ENCODE data around the gene EOMES. TPM values are rescaled to one million over a fixed set of nuclear protein-coding genes. Genes with fewer than 3 reads are reported as not detected.

Gene EOMES
- total and polyA plus RNA-seq, 2 experiments from 2014 or later, result 0.10 TPM

DNA sequence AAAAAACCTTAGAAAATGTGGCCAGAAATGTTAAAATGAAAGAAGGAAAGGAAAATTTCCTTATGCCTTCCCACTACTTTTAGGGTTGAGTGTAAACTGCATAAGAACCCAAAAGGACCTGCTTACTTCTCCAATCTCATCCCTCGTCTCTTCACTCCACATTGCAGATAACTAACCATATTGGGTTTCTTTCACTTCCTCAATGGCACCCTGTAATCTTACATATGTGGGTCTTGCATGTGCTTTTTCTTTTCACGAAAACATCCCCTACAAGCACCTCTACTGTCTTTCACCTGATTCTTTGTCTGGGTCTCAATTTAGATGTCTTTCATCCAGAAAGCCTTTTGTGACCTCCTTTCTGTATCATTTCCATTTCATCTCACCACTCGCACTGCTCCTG, 23.1 kb downstream of the EOMES start:
- Histone ChIP-seq H4K20me1 (replicated peaks; ENCODE audit: insufficient read depth) (no peaks in the 10 kb centered on the region), H3K4me1 (ENCODE audit: insufficient read depth) (no peaks in the 10 kb centered on the region), H3K4me2 (no peak overlapping the region), H3F3A (replicated peaks; ENCODE audit: low read depth) (no peaks in the 10 kb centered on the region), H3K9me2 (ENCODE audit: insufficient read depth) (no peaks in the 10 kb centered on the region), H3K4me3 (no peak overlapping the region), H3K27ac (ENCODE audit: low read depth) (no peak overlapping the region), H3K36me3 (ENCODE audit: insufficient read depth) (no peaks in the 10 kb centered on the region), H3K27me3 (ENCODE audit: insufficient read depth) (no peaks in the 10 kb centered on the region), H3K79me2 (replicated peaks; ENCODE audit: insufficient read depth) (no peaks in the 10 kb centered on the region), H2AFZ (no peak overlapping the region)
- peaks cover 5% of the 10 kb centered on the region; the same call in 1 of the 3 replicates for H3K9me3 Mint-ChIP-seq
- no peak overlapping the region for H3K27ac Mint-ChIP-seq
- H3K27me3 Mint-ChIP-seq (ENCODE audit: insufficient read depth, low read depth, poor library complexity), result no peaks in the 10 kb centered on the region
- no peak overlapping the region for H3K4me3 Mint-ChIP-seq
- no peaks in the 10 kb centered on the region for H3K36me3 Mint-ChIP-seq (ENCODE audit: low read depth)
- TF ChIP-seq, protein P1, sequence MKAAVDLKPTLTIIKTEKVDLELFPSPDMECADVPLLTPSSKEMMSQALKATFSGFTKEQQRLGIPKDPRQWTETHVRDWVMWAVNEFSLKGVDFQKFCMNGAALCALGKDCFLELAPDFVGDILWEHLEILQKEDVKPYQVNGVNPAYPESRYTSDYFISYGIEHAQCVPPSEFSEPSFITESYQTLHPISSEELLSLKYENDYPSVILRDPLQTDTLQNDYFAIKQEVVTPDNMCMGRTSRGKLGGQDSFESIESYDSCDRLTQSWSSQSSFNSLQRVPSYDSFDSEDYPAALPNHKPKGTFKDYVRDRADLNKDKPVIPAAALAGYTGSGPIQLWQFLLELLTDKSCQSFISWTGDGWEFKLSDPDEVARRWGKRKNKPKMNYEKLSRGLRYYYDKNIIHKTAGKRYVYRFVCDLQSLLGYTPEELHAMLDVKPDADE (IDR thresholded peaks at IDR 0.05), result no peak
- no peak for TF ChIP-seq STAT1 (IDR thresholded peaks at IDR 0.05; ENCODE audit: unreplicated experiment)
- TF ChIP-seq POLR2AphosphoS5 (IDR thresholded peaks at IDR 0.05; ENCODE audit: low read depth), result no peak
- no peak for TF ChIP-seq CREB1 (CRISPR knock-in tag; IDR thresholded peaks at IDR 0.05; ENCODE audit: low read depth)
- no peak for TF ChIP-seq NANOG (IDR thresholded peaks at IDR 0.05; ENCODE audit: borderline replicate concordance)
- TF ChIP-seq JUNB (IDR thresholded peaks at IDR 0.05; ENCODE audit: unreplicated experiment), result no peak
- TF ChIP-seq EZH2 (IDR thresholded peaks at IDR 0.05; ENCODE audit: low read depth, unreplicated experiment), result no peak
- TF ChIP-seq, protein P2, sequence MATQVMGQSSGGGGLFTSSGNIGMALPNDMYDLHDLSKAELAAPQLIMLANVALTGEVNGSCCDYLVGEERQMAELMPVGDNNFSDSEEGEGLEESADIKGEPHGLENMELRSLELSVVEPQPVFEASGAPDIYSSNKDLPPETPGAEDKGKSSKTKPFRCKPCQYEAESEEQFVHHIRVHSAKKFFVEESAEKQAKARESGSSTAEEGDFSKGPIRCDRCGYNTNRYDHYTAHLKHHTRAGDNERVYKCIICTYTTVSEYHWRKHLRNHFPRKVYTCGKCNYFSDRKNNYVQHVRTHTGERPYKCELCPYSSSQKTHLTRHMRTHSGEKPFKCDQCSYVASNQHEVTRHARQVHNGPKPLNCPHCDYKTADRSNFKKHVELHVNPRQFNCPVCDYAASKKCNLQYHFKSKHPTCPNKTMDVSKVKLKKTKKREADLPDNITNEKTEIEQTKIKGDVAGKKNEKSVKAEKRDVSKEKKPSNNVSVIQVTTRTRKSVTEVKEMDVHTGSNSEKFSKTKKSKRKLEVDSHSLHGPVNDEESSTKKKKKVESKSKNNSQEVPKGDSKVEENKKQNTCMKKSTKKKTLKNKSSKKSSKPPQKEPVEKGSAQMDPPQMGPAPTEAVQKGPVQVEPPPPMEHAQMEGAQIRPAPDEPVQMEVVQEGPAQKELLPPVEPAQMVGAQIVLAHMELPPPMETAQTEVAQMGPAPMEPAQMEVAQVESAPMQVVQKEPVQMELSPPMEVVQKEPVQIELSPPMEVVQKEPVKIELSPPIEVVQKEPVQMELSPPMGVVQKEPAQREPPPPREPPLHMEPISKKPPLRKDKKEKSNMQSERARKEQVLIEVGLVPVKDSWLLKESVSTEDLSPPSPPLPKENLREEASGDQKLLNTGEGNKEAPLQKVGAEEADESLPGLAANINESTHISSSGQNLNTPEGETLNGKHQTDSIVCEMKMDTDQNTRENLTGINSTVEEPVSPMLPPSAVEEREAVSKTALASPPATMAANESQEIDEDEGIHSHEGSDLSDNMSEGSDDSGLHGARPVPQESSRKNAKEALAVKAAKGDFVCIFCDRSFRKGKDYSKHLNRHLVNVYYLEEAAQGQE (IDR thresholded peaks at IDR 0.05; ENCODE audit: unreplicated experiment), result no peak
- TF ChIP-seq, protein P3, sequence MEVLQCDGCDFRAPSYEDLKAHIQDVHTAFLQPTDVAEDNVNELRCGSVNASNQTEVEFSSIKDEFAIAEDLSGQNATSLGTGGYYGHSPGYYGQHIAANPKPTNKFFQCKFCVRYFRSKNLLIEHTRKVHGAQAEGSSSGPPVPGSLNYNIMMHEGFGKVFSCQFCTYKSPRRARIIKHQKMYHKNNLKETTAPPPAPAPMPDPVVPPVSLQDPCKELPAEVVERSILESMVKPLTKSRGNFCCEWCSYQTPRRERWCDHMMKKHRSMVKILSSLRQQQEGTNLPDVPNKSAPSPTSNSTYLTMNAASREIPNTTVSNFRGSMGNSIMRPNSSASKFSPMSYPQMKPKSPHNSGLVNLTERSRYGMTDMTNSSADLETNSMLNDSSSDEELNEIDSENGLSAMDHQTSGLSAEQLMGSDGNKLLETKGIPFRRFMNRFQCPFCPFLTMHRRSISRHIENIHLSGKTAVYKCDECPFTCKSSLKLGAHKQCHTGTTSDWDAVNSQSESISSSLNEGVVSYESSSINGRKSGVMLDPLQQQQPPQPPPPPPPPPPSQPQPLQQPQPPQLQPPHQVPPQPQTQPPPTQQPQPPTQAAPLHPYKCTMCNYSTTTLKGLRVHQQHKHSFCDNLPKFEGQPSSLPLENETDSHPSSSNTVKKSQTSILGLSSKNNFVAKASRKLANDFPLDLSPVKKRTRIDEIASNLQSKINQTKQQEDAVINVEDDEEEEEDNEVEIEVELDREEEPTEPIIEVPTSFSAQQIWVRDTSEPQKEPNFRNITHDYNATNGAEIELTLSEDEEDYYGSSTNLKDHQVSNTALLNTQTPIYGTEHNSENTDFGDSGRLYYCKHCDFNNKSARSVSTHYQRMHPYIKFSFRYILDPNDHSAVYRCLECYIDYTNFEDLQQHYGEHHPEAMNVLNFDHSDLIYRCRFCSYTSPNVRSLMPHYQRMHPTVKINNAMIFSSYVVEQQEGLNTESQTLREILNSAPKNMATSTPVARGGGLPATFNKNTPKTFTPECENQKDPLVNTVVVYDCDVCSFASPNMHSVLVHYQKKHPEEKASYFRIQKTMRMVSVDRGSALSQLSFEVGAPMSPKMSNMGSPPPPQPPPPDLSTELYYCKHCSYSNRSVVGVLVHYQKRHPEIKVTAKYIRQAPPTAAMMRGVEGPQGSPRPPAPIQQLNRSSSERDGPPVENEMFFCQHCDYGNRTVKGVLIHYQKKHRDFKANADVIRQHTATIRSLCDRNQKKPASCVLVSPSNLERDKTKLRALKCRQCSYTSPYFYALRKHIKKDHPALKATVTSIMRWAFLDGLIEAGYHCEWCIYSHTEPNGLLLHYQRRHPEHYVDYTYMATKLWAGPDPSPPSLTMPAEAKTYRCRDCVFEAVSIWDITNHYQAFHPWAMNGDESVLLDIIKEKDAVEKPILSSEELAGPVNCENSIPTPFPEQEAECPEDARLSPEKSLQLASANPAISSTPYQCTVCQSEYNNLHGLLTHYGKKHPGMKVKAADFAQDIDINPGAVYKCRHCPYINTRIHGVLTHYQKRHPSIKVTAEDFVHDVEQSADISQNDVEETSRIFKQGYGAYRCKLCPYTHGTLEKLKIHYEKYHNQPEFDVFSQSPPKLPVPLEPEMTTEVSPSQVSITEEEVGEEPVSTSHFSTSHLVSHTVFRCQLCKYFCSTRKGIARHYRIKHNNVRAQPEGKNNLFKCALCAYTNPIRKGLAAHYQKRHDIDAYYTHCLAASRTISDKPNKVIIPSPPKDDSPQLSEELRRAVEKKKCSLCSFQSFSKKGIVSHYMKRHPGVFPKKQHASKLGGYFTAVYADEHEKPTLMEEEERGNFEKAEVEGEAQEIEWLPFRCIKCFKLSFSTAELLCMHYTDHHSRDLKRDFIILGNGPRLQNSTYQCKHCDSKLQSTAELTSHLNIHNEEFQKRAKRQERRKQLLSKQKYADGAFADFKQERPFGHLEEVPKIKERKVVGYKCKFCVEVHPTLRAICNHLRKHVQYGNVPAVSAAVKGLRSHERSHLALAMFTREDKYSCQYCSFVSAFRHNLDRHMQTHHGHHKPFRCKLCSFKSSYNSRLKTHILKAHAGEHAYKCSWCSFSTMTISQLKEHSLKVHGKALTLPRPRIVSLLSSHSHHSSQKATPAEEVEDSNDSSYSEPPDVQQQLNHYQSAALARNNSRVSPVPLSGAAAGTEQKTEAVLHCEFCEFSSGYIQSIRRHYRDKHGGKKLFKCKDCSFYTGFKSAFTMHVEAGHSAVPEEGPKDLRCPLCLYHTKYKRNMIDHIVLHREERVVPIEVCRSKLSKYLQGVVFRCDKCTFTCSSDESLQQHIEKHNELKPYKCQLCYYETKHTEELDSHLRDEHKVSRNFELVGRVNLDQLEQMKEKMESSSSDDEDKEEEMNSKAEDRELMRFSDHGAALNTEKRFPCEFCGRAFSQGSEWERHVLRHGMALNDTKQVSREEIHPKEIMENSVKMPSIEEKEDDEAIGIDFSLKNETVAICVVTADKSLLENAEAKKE (CRISPR knock-in tag; IDR thresholded peaks at IDR 0.05), result no peak
- no peak for TF ChIP-seq EZH2phosphoT487 (IDR thresholded peaks at IDR 0.05; ENCODE audit: unreplicated experiment)
- TF ChIP-seq ZNF114 (CRISPR knock-in tag; IDR thresholded peaks at IDR 0.05), result no peak
- TF ChIP-seq ZNF331 (CRISPR knock-in tag; IDR thresholded peaks at IDR 0.05; ENCODE audit: low read depth), result no peak
- TF ChIP-seq, protein P4, sequence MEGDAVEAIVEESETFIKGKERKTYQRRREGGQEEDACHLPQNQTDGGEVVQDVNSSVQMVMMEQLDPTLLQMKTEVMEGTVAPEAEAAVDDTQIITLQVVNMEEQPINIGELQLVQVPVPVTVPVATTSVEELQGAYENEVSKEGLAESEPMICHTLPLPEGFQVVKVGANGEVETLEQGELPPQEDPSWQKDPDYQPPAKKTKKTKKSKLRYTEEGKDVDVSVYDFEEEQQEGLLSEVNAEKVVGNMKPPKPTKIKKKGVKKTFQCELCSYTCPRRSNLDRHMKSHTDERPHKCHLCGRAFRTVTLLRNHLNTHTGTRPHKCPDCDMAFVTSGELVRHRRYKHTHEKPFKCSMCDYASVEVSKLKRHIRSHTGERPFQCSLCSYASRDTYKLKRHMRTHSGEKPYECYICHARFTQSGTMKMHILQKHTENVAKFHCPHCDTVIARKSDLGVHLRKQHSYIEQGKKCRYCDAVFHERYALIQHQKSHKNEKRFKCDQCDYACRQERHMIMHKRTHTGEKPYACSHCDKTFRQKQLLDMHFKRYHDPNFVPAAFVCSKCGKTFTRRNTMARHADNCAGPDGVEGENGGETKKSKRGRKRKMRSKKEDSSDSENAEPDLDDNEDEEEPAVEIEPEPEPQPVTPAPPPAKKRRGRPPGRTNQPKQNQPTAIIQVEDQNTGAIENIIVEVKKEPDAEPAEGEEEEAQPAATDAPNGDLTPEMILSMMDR (conservative IDR thresholded peaks at IDR 0.05; ENCODE audit: low read depth in 2 of 2), result no peak
- H3K4me1 Mint-ChIP-seq, result no peaks in the 10 kb centered on the region
- ATAC-seq (no peak), DNase-seq (ENCODE audit: low spot score) (no peak)
